Measurements from ENCODE around the gene TIMM17A.

GRCh38 chr1:201930137-201930536 lies 25.2 kb upstream of the TIMM17A start:
- TF ChIP-seq CTCF (conservative IDR thresholded peaks at IDR 0.05; ENCODE audit: low read length) (no peak), EZH2phosphoT487 (IDR thresholded peaks at IDR 0.05; ENCODE audit: borderline replicate concordance, low read depth, low read length) (no peak)

All from OCI-LY7 (cell line).